ENCODE results near the gene ACSM4.

Gene ACSM4

DNA sequence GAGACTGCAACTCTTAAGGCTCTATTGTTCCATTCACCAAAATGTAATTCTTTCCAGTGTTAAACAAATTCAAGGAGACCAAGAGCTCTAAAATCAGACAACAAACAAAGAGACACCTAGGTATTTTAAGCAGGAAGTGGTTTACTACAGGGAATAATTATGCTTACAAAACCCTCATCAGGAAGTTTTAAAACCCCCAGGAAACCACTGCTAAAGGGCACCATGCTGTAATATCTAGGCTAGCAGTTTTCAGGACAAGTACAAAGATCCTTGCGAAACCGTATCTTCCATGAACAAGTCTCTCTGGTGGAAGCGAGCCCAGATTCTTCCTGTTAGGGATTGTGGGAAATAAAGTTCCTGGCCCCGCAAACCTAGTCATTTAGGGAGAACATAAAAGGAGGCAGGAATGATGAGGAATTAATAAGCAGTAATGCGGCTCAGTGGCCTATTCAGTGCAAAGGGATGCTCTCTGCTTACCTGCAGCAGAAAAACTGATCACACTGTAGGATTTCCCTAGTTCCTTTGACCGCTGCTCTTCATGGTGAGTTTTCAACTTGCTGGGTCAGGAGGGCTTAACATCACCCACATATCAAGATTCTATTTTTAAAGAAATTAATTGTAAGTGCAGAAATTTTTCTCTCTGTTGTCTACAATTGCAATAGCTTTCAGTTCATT, 42.8 kb downstream of the ACSM4 start:
- Histone ChIP-seq H3K36me3 (ENCODE audit: insufficient read depth, low read length) (no peaks in the 10 kb centered on the region), H3K27me3 (ENCODE audit: insufficient read depth, low read length) (no peaks in the 10 kb centered on the region), H3K9me3 (ENCODE audit: low read length) (no peaks in the 10 kb centered on the region), H3K4me3 (ENCODE audit: low read length) (no peak overlapping the region), H3K4me1 (ENCODE audit: insufficient read depth, low read length) (no peaks in the 10 kb centered on the region), H2AFZ (ENCODE audit: low read depth, low read length) (no peak overlapping the region)

DNA sequence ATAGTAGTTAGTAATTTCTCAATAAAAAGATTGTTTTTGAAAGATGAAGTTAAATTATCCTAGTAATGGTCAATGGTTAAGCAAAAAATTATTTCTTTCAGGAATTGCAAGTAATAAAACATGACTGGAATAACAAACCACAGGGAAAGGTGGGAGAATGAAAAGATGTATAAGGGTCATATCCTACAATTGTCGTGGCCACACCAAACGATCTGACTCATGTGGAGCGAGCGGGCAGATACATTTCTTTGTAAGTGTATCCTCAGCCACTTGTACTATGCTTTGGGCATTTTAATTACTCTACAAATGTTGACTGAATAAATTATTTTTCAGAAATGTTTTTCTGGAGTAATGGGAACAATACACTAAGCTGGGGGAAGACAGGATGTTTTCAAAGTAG, 45.5 kb downstream of the ACSM4 start:
- no peak overlapping the region for H2AFZ ChIP-seq (ENCODE audit: low read depth, low read length)
- H3K4me3 ChIP-seq (ENCODE audit: low read length): no peak overlapping the region
- no peaks in the 10 kb centered on the region for H3K27me3 ChIP-seq (ENCODE audit: insufficient read depth, low read length)
- no peaks in the 10 kb centered on the region for H3K4me1 ChIP-seq (ENCODE audit: insufficient read depth, low read length)
- H3K9me3 ChIP-seq (ENCODE audit: low read length): no peaks in the 10 kb centered on the region
- H3K36me3 ChIP-seq (ENCODE audit: insufficient read depth, low read length): no peaks in the 10 kb centered on the region

DNA sequence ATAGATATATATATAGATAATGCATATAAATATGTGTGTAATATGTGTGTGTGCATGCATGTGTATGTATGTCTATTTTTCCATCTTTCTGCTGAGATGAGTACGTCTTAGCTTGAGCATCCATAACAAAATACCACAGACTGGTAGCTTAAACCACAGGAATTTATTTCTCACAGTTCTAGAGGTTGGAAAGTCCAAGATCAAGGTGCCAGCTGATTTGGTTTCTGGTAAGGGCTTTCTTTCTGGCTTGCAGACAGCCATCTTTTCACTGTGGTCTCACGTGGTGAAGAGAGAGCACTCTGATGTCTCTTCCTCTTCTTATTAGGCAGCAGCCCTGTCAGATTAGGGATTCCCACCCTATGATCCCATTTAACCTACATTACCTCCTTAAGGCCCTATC, 47.3 kb downstream of the ACSM4 start:
- H3K9me3 ChIP-seq (ENCODE audit: low read length): no peaks in the 10 kb centered on the region
- H2AFZ ChIP-seq (ENCODE audit: low read depth, low read length): no peak overlapping the region
- no peak overlapping the region for H3K4me3 ChIP-seq (ENCODE audit: low read length)
- no peaks in the 10 kb centered on the region for H3K36me3 ChIP-seq (ENCODE audit: insufficient read depth, low read length)
- H3K27me3 ChIP-seq (ENCODE audit: insufficient read depth, low read length): no peaks in the 10 kb centered on the region
- no peaks in the 10 kb centered on the region for H3K4me1 ChIP-seq (ENCODE audit: insufficient read depth, low read length)

DNA sequence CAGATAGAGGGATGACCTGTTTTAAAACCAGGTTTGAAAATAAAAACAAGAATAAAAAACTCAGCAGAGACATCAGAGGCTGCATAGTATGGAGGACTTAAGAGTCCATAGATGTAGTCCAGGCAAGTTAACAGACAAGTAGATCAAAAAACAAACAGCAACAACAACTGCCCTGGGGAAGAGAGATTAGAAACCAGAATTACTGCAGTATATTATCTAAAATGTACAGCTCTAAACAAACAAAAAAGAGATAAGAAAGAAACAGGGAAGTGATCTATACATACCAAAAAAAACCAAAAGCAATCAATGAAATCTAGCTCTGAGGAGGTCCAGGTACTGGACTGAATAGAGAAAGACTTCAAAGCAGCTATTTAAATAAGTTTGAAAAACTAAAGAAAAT, 48.8 kb downstream of the ACSM4 start:
- H3K4me3 ChIP-seq (ENCODE audit: low read length): no peak overlapping the region
- H3K36me3 ChIP-seq (ENCODE audit: insufficient read depth, low read length): no peaks in the 10 kb centered on the region
- H2AFZ ChIP-seq (ENCODE audit: low read depth, low read length): no peak overlapping the region
- no peaks in the 10 kb centered on the region for H3K4me1 ChIP-seq (ENCODE audit: insufficient read depth, low read length)
- no peaks in the 10 kb centered on the region for H3K9me3 ChIP-seq (ENCODE audit: low read length)
- no peaks in the 10 kb centered on the region for H3K27me3 ChIP-seq (ENCODE audit: insufficient read depth, low read length)

DNA sequence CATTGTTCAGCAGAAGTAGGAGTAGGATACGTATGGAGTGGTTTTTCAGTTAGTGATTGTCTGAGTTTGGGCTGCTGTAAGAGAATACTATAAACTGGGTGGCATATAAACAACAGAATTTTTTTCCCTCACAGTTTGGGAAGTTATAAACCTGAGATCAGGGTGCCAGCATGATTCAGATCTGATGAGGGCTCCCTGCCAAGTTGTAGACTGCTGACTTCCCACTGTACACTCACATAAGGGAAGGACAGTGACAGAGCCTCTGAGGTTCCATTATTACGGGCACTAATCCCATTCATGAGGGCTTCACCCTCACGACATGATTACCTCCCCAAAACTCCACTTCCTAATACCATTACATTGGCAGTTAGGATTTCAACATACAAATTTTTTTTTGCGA, 50.7 kb downstream of the ACSM4 start:
- H2AFZ ChIP-seq (ENCODE audit: low read depth, low read length): no peak overlapping the region
- no peak overlapping the region for H3K4me3 ChIP-seq (ENCODE audit: low read length)
- no peaks in the 10 kb centered on the region for H3K9me3 ChIP-seq (ENCODE audit: low read length)
- H3K36me3 ChIP-seq (ENCODE audit: insufficient read depth, low read length): no peaks in the 10 kb centered on the region
- no peaks in the 10 kb centered on the region for H3K4me1 ChIP-seq (ENCODE audit: insufficient read depth, low read length)
- no peaks in the 10 kb centered on the region for H3K27me3 ChIP-seq (ENCODE audit: insufficient read depth, low read length)

DNA sequence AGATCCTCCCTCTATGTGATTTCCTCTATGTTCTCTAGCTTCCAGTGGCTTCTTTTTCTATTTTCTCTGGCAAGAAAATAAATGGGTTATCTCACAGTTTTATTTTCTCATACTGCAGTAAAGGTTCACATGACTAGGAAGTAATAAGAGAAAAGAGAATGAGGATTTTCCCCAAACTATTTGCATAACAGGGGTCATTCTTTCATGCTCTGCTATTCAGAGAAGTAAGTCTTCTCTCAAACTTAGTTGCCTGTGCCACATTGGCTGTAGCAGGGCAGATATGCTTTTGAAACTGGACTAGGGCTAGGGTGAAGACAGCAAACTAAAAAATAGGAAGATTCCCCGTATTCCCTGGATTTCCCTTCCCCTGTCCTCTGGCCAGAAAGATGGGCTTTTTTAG, 57.4 kb downstream of the ACSM4 start:
- no peak overlapping the region for H2AFZ ChIP-seq (ENCODE audit: low read depth, low read length)
- H3K9me3 ChIP-seq (ENCODE audit: low read length): no peaks in the 10 kb centered on the region
- no peaks in the 10 kb centered on the region for H3K27me3 ChIP-seq (ENCODE audit: insufficient read depth, low read length)
- H3K36me3 ChIP-seq (ENCODE audit: insufficient read depth, low read length): no peaks in the 10 kb centered on the region
- no peak overlapping the region for H3K4me3 ChIP-seq (ENCODE audit: low read length)
- H3K4me1 ChIP-seq (ENCODE audit: insufficient read depth, low read length): no peaks in the 10 kb centered on the region

DNA sequence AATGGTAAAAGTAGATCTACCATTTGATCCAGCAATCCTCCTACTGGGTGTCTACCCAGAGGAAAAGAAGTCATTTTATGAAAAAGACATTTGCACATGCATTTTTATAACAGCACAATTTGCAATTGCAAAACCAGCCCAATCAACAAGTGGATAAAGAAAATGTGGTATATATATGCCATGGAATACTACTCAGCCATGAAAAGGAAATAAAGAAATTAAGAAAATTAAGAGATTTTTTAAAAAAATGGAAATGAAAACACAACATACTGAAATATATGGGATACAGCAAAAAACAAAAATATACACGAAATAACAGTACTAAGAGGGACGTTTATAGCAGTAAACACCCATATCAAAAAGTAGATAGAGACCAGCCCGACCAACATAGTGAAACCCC, 58.9 kb downstream of the ACSM4 start:
- H3K4me3 ChIP-seq (ENCODE audit: low read length): no peak overlapping the region
- no peaks in the 10 kb centered on the region for H3K27me3 ChIP-seq (ENCODE audit: insufficient read depth, low read length)
- no peaks in the 10 kb centered on the region for H3K9me3 ChIP-seq (ENCODE audit: low read length)
- no peak overlapping the region for H2AFZ ChIP-seq (ENCODE audit: low read depth, low read length)
- H3K36me3 ChIP-seq (ENCODE audit: insufficient read depth, low read length): no peaks in the 10 kb centered on the region
- no peaks in the 10 kb centered on the region for H3K4me1 ChIP-seq (ENCODE audit: insufficient read depth, low read length)

DNA sequence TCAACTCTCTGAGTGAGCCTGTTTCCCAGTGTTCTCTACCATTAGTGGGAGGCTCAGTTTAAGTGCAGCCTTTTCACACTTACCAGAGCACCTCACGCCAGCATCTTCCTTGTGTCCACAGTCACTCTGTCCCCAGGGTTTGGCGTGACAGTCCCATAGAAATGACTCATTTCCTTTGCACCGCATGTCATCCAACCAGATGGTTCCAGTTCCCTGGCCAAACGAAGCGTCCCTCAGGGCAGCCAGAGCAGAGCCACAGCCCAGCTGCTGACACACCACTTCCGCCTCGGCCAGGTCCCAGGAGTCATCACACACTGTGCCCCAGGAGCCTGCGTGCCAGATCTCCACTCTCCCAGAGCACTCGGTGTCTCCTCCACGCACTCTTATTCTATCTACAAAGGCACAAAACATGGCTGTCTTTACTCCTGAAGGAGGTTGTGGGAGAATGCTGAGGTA, 65.4 kb downstream of the ACSM4 start:
- Histone ChIP-seq H3K4me1 (ENCODE audit: insufficient read depth, low read length) (no peaks in the 10 kb centered on the region), H3K9me3 (ENCODE audit: low read length) (no peaks in the 10 kb centered on the region), H3K27me3 (ENCODE audit: insufficient read depth, low read length) (no peaks in the 10 kb centered on the region), H2AFZ (ENCODE audit: low read depth, low read length) (no peak overlapping the region), H3K36me3 (ENCODE audit: insufficient read depth, low read length) (no peaks in the 10 kb centered on the region), H3K4me3 (ENCODE audit: low read length) (no peak overlapping the region)

DNA sequence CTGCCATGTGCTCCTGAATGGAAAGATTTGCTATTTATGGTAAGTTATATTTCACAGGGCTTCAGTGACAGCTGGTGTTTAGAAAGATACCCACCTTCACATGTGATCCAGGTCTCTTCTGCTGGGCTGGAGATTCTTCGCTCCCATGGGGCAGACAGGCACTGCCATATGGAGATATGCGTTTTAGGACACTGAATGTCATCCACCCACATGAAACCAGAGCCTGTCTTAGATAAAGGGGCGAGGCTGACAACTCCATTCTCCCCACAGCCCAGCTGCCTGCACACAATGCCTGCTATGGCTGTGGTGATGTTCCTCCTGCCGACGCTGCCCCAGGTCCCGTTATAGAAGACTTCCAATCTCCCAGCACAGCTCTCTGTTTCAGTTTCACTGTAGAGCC, 69.4 kb downstream of the ACSM4 start:
- H2AFZ ChIP-seq (ENCODE audit: low read depth, low read length): no peak overlapping the region
- H3K27me3 ChIP-seq (ENCODE audit: insufficient read depth, low read length): no peaks in the 10 kb centered on the region
- H3K4me1 ChIP-seq (ENCODE audit: insufficient read depth, low read length): no peaks in the 10 kb centered on the region
- H3K36me3 ChIP-seq (ENCODE audit: insufficient read depth, low read length): no peaks in the 10 kb centered on the region
- H3K9me3 ChIP-seq (ENCODE audit: low read length): no peaks in the 10 kb centered on the region
- no peak overlapping the region for H3K4me3 ChIP-seq (ENCODE audit: low read length)

DNA sequence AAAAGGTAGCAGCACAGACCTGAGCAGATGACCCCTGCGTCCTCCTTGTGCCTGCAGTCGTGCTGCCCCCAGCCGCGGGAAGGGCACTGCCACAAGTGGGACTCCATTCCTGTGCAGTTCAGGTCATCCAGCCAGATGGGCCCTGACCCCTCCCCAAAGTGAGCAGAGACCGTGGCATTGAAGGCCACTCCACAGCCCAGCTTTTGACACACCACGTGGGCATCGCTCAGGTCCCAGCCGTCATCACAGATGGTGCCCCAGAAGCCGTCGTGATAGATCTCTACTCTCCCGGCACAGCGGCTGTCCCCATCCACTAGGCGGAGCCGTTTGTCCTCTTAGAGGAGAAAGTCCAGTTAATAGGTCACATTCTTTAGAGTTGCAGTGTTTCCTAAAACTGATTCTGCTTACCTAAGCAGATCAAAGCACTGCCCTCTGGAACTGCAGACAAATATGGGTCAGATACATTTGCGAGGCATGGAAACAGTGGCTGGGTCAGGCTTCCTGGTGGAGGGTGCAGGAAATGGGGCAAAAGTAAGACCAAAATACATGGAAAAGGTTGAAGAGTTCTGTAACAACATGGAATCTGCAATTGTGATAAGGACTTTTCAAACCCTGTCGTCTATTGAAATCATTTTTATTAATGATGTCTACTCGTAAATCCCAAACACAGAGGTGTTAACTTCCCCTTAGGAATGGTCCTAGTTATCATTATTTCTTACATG, 70.7 kb downstream of the ACSM4 start:
- Histone ChIP-seq H3K4me3 (ENCODE audit: low read length) (no peak overlapping the region), H3K9me3 (ENCODE audit: low read length) (no peaks in the 10 kb centered on the region), H3K27me3 (ENCODE audit: insufficient read depth, low read length) (peaks cover 3% of the 10 kb centered on the region), H3K4me1 (ENCODE audit: insufficient read depth, low read length) (no peaks in the 10 kb centered on the region), H3K36me3 (ENCODE audit: insufficient read depth, low read length) (no peaks in the 10 kb centered on the region), H2AFZ (ENCODE audit: low read depth, low read length) (no peak overlapping the region)

DNA sequence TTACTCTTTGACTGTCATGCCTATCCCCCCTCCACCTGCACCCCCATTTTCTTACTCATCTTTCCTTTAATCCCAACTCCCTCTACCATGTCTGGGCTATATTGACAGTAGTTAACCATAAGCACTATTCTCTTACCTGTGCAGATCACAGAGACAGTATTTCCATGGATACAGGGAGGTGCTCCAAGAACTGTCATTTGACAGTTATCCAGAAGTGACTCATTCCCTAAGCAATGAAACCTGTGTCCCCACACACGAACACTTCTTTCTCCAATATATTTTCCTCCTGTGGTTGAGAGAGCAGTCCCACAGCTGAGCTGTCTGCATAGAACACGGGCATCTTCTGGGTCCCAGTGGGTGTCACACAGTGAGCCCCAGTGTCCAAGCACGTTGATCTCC, 71.3 kb downstream of the ACSM4 start:
- Histone ChIP-seq H3K4me1 (ENCODE audit: insufficient read depth, low read length) (no peaks in the 10 kb centered on the region), H3K4me3 (ENCODE audit: low read length) (no peak overlapping the region), H3K27me3 (ENCODE audit: insufficient read depth, low read length) (peaks cover 3% of the 10 kb centered on the region), H3K36me3 (ENCODE audit: insufficient read depth, low read length) (no peaks in the 10 kb centered on the region), H3K9me3 (ENCODE audit: low read length) (no peaks in the 10 kb centered on the region), H2AFZ (ENCODE audit: low read depth, low read length) (no peak overlapping the region)

DNA sequence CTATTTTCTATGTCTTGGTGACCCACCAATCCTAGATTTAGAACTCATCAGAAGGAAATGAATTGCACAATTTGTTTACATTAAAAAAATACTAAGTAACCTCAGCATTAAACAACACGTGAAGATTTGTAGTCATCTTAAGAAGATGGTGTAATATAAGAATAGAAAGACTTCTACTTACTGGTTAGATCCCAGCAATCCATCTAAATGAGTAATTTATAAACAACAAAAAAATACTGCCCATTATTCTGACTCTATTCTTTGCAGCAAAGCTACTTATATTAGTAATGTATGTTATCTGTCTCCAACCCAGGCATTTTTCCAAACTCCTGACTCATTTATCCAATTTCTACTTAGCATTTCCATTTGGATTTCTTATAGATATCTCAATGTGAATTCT, 72.3 kb downstream of the ACSM4 start:
- H3K36me3 ChIP-seq (ENCODE audit: insufficient read depth, low read length): no peaks in the 10 kb centered on the region
- H3K4me3 ChIP-seq (ENCODE audit: low read length): no peak overlapping the region
- no peaks in the 10 kb centered on the region for H3K9me3 ChIP-seq (ENCODE audit: low read length)
- H3K4me1 ChIP-seq (ENCODE audit: insufficient read depth, low read length): no peaks in the 10 kb centered on the region
- no peak overlapping the region for H2AFZ ChIP-seq (ENCODE audit: low read depth, low read length)
- H3K27me3 ChIP-seq (ENCODE audit: insufficient read depth, low read length): peaks cover 3% of the 10 kb centered on the region

Measured in neuron (in vitro differentiated cells).